ENCODE results near the gene EXOSC9. TPM values are rescaled to one million over a fixed set of nuclear protein-coding genes. Genes with fewer than 3 reads are reported as not detected.

EXOSC9 gene
- total RNA-seq, 1 donor from 2014 or later, result 15.6 TPM

DNA sequence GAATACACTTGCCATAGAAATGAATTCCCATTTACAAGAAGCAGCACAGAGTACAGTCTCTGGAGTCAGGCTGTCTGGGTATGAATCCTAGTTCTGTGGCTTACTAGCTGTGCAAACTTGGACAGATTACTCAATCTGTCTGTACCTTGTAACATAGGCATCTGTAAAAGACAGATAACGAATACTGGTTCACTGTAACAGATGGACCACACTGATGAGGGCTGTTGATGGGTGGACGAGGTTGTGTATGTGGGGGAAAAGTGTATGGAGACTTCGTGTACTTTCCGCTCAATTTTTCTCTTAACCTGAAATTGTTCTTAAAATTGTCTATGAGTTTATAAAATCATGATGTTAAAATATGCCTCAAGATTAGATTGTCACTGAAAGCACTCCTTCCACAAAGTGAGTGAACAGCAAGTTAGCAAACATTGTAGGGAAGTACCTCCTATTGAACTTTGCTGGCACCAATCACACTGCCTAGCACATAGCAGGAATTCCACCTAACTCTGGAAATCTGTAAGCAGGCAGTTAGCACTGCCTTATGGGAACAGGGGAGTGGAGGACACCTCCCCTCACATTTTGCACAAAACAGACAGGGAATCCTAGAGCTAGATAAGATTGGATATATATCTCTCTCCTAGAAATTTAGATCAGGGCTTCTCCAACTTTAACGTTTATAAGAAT, 6.5 kb upstream of the EXOSC9 start:
- H3K27me3 ChIP-seq (ENCODE audit: low read depth), result no peaks in the 10 kb centered on the region
- peaks cover 6% of the 10 kb centered on the region for H3K4me1 ChIP-seq
- intact Hi-C loops (cut with DNase I), result no loop called here
- no peaks in the 10 kb centered on the region for H3K36me3 ChIP-seq
- ATAC-seq, result peak; percentile 70 to 83
- no peak overlapping the region for H3K4me3 ChIP-seq
- DNase-seq, result no peak
- TF ChIP-seq, protein P1, sequence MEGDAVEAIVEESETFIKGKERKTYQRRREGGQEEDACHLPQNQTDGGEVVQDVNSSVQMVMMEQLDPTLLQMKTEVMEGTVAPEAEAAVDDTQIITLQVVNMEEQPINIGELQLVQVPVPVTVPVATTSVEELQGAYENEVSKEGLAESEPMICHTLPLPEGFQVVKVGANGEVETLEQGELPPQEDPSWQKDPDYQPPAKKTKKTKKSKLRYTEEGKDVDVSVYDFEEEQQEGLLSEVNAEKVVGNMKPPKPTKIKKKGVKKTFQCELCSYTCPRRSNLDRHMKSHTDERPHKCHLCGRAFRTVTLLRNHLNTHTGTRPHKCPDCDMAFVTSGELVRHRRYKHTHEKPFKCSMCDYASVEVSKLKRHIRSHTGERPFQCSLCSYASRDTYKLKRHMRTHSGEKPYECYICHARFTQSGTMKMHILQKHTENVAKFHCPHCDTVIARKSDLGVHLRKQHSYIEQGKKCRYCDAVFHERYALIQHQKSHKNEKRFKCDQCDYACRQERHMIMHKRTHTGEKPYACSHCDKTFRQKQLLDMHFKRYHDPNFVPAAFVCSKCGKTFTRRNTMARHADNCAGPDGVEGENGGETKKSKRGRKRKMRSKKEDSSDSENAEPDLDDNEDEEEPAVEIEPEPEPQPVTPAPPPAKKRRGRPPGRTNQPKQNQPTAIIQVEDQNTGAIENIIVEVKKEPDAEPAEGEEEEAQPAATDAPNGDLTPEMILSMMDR (IDR thresholded peaks at IDR 0.05), result no peak
- H3K27ac ChIP-seq, result no peak overlapping the region
- no peaks in the 10 kb centered on the region for H3K9me3 ChIP-seq

DNA sequence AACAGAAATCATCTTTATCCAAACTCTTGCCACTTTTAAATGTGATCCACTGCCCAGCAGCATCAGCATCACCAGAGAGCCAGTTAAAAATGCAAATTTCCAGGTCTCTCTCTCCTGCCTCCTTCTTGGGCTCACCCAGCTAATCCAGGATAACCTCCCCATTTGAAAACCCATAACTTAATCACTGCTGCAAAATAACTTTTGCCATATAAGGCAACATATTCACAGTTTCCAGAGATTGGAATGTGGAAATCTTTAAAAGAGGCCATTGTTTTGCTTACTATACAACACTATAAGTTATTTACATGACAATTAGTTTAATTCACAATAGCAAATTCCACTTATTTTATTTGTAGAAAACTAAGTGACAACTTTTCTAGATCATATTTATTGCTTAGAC, 4.8 kb upstream of the EXOSC9 start:
- Histone ChIP-seq H3K27ac (no peak overlapping the region), H3K9me3 (no peaks in the 10 kb centered on the region), H3K4me1 (peaks cover 13% of the 10 kb centered on the region), H3K4me3 (no peak overlapping the region), H3K36me3 (no peaks in the 10 kb centered on the region), H3K27me3 (ENCODE audit: low read depth) (no peaks in the 10 kb centered on the region)
- TF ChIP-seq, protein P1 (IDR thresholded peaks at IDR 0.05), result no peak
- no peak for ATAC-seq
- DNase-seq, result no peak
- intact Hi-C loops (cut with DNase I), result no loop called here

DNA sequence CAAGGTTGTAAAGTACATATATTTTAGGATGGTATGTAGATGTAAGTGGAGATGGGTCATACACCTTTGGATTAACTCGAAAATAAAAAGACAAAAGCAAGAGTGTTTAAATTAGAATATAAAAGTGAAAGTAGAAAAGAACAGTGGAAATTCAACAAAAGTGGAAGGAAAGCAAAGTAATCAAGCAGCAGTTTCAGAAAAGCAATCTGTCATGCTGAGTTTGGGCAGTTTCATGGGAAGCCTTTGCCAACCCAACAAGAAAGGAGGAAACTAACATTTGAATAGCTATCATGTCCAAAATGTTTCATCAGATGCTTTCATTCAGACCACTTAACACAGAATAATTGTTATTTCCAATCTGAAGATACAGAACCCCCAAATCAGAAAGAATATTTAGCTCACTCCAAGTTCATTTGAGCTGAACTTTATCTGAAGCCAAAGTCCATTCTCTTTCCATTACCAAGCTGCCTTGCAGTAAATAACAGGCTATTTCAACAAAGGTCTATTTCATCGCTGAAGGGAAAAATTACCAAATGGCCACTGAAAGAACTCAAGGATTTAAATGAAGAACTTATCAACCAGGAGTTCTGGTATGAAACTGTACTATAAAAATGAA, 1.8 kb upstream of the EXOSC9 start:
- H3K27ac ChIP-seq, result no peak overlapping the region
- no peak overlapping the region for H3K4me3 ChIP-seq
- TF ChIP-seq, protein P1 (IDR thresholded peaks at IDR 0.05), result no peak
- H3K27me3 ChIP-seq (ENCODE audit: low read depth), result no peaks in the 10 kb centered on the region
- H3K36me3 ChIP-seq, result peaks cover 18% of the 10 kb centered on the region
- ATAC-seq (no peak), DNase-seq (no peak)
- intact Hi-C loops (cut with DNase I), result no loop called here
- peaks cover 24% of the 10 kb centered on the region for H3K4me1 ChIP-seq
- no peaks in the 10 kb centered on the region for H3K9me3 ChIP-seq

DNA sequence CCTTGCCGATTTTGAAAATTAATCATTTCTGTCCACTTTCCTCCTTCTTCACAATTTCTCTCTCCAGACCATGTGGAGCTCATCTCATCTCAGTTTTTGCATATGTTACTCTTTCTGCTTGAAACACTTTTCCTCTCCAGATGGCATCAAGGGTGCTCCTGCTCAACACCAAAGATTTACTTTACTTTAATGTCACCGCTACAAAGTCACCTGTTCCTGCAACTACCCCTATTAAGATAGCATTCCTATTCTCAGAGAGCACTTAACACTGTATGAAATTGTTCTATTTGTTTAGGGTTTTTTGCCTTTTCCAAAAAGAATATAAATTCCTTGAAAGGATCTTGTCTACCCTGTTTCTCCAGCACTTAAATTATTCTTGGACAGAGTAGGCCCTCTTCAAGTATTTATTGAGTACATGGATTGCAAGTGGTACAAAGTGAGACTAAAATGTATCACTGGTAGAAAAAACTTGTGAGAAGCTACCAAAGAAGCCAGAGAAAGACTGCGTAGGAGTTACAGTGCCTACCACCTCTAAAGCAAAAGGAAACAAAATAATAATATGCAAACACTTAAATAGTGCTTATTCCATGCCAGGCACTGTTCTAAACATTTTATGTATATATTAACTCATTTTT, 1.1 kb upstream of the EXOSC9 start:
- Histone ChIP-seq H3K36me3 (peaks cover 25% of the 10 kb centered on the region), H3K27ac (peak overlapping the region; percentile 90), H3K9me3 (no peaks in the 10 kb centered on the region), H3K4me1 (peaks cover 18% of the 10 kb centered on the region), H3K4me3 (no peak overlapping the region), H3K27me3 (ENCODE audit: low read depth) (no peaks in the 10 kb centered on the region)
- TF ChIP-seq, protein P1 (IDR thresholded peaks at IDR 0.05), result no peak
- intact Hi-C loops (cut with DNase I), result no loop called here
- peak; percentile 45 to 59 for ATAC-seq
- no peak for DNase-seq

DNA sequence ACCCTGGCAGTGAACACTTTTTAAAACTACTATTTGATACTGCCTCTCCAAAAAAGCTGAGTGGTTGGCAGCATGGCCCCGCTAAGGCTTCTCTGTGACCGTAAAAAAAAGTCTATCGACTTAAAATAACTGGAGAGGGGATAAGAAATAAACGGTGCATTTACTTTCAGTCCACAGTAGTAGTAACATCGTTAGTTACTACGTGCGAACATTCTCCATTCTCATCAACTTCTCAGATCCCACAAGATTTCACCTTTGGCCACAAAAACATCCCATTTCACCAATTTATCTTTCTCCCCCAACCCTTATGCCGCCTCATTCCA, 524 bp upstream of the EXOSC9 start:
- peak overlapping the region; percentile 90 for H3K27ac ChIP-seq
- TF ChIP-seq, protein P1 (IDR thresholded peaks at IDR 0.05), result no peak
- intact Hi-C loops (cut with DNase I), result no loop called here
- peak overlapping the region; percentile 82 for H3K4me3 ChIP-seq
- no peaks in the 10 kb centered on the region for H3K9me3 ChIP-seq
- H3K36me3 ChIP-seq, result peaks cover 31% of the 10 kb centered on the region
- no peaks in the 10 kb centered on the region for H3K27me3 ChIP-seq (ENCODE audit: low read depth)
- peaks cover 18% of the 10 kb centered on the region for H3K4me1 ChIP-seq
- DNase-seq (no peak), ATAC-seq (peak; percentile 19 to 53)

All from lower lobe of right lung (tissue), 2 donors.